Motor neuron (in vitro differentiated cells): ENCODE results near the gene ADGRG6. TPM values are rescaled to one million over a fixed set of nuclear protein-coding genes. Genes with fewer than 3 reads are reported as not detected.
A peak's percentile ranks its signal among the peaks of the same experiment; 100 is the strongest.
"Not testable (repeated sequence)": the region's sequence is repeated elsewhere in the genome, so short reads cannot be mapped to it uniquely, and the experiment has no call there.

Experiments
- ATAC-seq, 8 experiments: fragments of 200-7000 bp; cut with Tn5 transposase; replicated peaks in 6 of 8; 2 replicates each; pipeline ENCODE4 v1.8.0; 2021; ENCODE audit warnings: mild to moderate bottlenecking in 8 of 8, moderate library complexity in 8 of 8
- H3K27ac ChIP-seq, 2 donors: fragments of 250-450 bp; sonication (Bioruptor Pico); 2 replicates each; pipeline ENCODE4 v1.9.0; 2021; ENCODE audit warnings: antibody characterized with exemption in 2 of 2, mild to moderate bottlenecking in 2 of 2, moderate library complexity in 1 of 2
- H3K4me1 ChIP-seq, 2 donors: fragments of 250-450 bp; sonication (Bioruptor Pico); replicated peaks in 1 of 2; 2 replicates each; pipeline ENCODE4 v1.6.1; 2021; ENCODE audit warnings: antibody characterized with exemption in 2 of 2, mild to moderate bottlenecking in 2 of 2, moderate library complexity in 1 of 2
- H3K4me3 ChIP-seq, 5 donors: fragments of 250-450 bp; sonication (Bioruptor Pico); 2 replicates each; pipeline ENCODE4 v1.9.0; 2021; ENCODE audit warnings: antibody characterized with exemption in 5 of 5, mild to moderate bottlenecking in 5 of 5, moderate library complexity in 4 of 5
- WGBS, 10 experiments: fragments of 450-650 bp; shearing (Covaris generic); methylation state at CpG; one replicate each; pipeline ENCODE4 v1.0.0; 2022; 5-methylcytosine and 5-hydroxymethylcytosine counted together
- in situ Hi-C, 9 experiments: fragments of 400-800 bp; cut with MboI; loops; one replicate each; pipeline ENCODE4 v1.15.0; 2021; ENCODE audit warnings: low sequenced_read_pairs in 9 of 9, low pct_unique_long_range_greater_than_20kb in 2 of 9; ENCODE audit not compliant: unreplicated experiment in 9 of 9
- total RNA-seq, 8 experiments: library from RNA; unstranded; fragments of 300-600 nt; gene quantifications; 2 replicates each; pipeline versions ENCODE4 v1.2.3 to v1.2.4, GENCODE V29; 2022

ADGRG6 gene
- total RNA-seq, 8 experiments from 2014 or later: 0.07 to 0.71 (median 0.53) TPM

GRCh38 chr6:142346166-142346565 is 44.4 kb downstream of the ADGRG6 start:
- H3K27ac ChIP-seq, H3K4me3 ChIP-seq, ATAC-seq, in situ Hi-C loops, H3K4me1 ChIP-seq: not testable (repeated sequence)
- 33 to 100% (median 77%) methylated on average over 1 to 3 of the region's 3 CpGs for WGBS, 10 experiments

GRCh38 chr6:142349215-142349823 is 47.5 kb downstream of the ADGRG6 start:
- H3K27ac ChIP-seq: no peak overlapping the region
- H3K4me3 ChIP-seq: no peak overlapping the region
- no peak for ATAC-seq
- WGBS, 10 experiments: 80 to 100% (median 100%) methylated on average over 1 to 2 of the region's 3 CpGs; no CpG with 5 or more reads in 5 of the 10 experiments
- in situ Hi-C loops: no loop called here
- H3K4me1 ChIP-seq: no peaks in the 10 kb centered on the region

- Histone ChIP-seq H3K4me1 (no peaks in the 10 kb centered on the region), H3K27ac (no peak overlapping the region), H3K4me3 (no peak overlapping the region)
- WGBS, 10 experiments: 56 to 100% (median 100%) methylated on average over 1 of the region's 1 CpG; no CpG with 5 or more reads in 2 of the 10 experiments
- no peak for ATAC-seq
- in situ Hi-C loops: no loop called here
Measured at GRCh38 chr6:142350309-142350708, 48.5 kb downstream of the ADGRG6 start.

GRCh38 chr6:142353690-142354089 is 51.9 kb downstream of the ADGRG6 start:
- no peak for ATAC-seq
- in situ Hi-C loops: no loop called here

GRCh38 chr6:142354650-142355049 is 52.8 kb downstream of the ADGRG6 start:
- Histone ChIP-seq H3K27ac (no peak overlapping the region), H3K4me1 (no peaks in the 10 kb centered on the region), H3K4me3 (no peak overlapping the region)
- in situ Hi-C loops: no loop called here
- no peak for ATAC-seq
- WGBS, 10 experiments: 82 to 100% (median 93%) methylated on average over 2 to 3 of the region's 3 CpGs

More at GRCh38 chr6:142353690-142354089, 51.9 kb downstream of the ADGRG6 start:
- 50 to 96% (median 84%) methylated on average over 1 to 2 of the region's 2 CpGs; no CpG with 5 or more reads in 1 of the 10 experiments for WGBS, 10 experiments
- Histone ChIP-seq H3K4me1 (no peaks in the 10 kb centered on the region), H3K4me3 (no peak overlapping the region), H3K27ac (no peak overlapping the region)

- in situ Hi-C loops: no loop called here
- WGBS, 10 experiments: 45 to 86% (median 65%) methylated on average over 1 to 4 of the region's 7 CpGs
Measured at GRCh38 chr6:142355520-142356174, 53.8 kb downstream of the ADGRG6 start.

GRCh38 chr6:142356201-142356883 is 54.5 kb downstream of the ADGRG6 start:
- ATAC-seq: peak in 2 of 8 experiments; percentile 18 to 46
- in situ Hi-C loops: no loop called here
- Histone ChIP-seq H3K4me1 (no peaks in the 10 kb centered on the region), H3K27ac (no peak overlapping the region), H3K4me3 (no peak overlapping the region)
- WGBS, 10 experiments: 7 to 100% (median 90%) methylated on average over 1 to 5 of the region's 5 CpGs

More at GRCh38 chr6:142355520-142356174, 53.8 kb downstream of the ADGRG6 start:
- no peak overlapping the region for H3K4me3 ChIP-seq
- no peak overlapping the region for H3K27ac ChIP-seq
- H3K4me1 ChIP-seq: no peaks in the 10 kb centered on the region
- ATAC-seq: no peak

- in situ Hi-C loops: no loop called here
- ATAC-seq: no peak
- WGBS, 10 experiments: 33 to 100% (median 96%) methylated on average over 1 of the region's 1 CpG
- Histone ChIP-seq H3K4me3 (no peak overlapping the region), H3K27ac (no peak overlapping the region), H3K4me1 (no peaks in the 10 kb centered on the region)
Measured at GRCh38 chr6:142356884-142357225, 55.0 kb downstream of the ADGRG6 start.

GRCh38 chr6:142357879-142358278 is 56.1 kb downstream of the ADGRG6 start:
- ATAC-seq: no peak
- in situ Hi-C loops: no loop called here
- Histone ChIP-seq H3K27ac (no peak overlapping the region), H3K4me1 (no peaks in the 10 kb centered on the region), H3K4me3 (no peak overlapping the region)

- in situ Hi-C loops: no loop called here
- H3K27ac ChIP-seq: no peak overlapping the region
- WGBS, 10 experiments: 60 to 100% (median 89%) methylated on average over 1 to 2 of the region's 2 CpGs
- H3K4me1 ChIP-seq: no peaks in the 10 kb centered on the region
- no peak for ATAC-seq
- H3K4me3 ChIP-seq: no peak overlapping the region
Measured at GRCh38 chr6:142359271-142359960, 57.6 kb downstream of the ADGRG6 start.

- H3K4me3 ChIP-seq: no peak overlapping the region
- no peak overlapping the region for H3K27ac ChIP-seq
- H3K4me1 ChIP-seq: no peaks in the 10 kb centered on the region
- WGBS, 10 experiments: 77 to 100% (median 87%) methylated on average over 1 to 5 of the region's 5 CpGs; no CpG with 5 or more reads in 2 of the 10 experiments
- ATAC-seq: peak in 2 of 8 experiments; percentile 3 to 6
- in situ Hi-C loops: no loop called here
Measured at GRCh38 chr6:142361345-142361744, 59.5 kb downstream of the ADGRG6 start.

GRCh38 chr6:142361779-142362750 is 60.3 kb downstream of the ADGRG6 start:
- in situ Hi-C loops: no loop called here
- 24 to 83% (median 63%) methylated on average over 3 to 8 of the region's 8 CpGs for WGBS, 10 experiments
- peak in 3 of 8 experiments; percentile 96 to 99 (median 97) for ATAC-seq

More at GRCh38 chr6:142361779-142362750, 60.3 kb downstream of the ADGRG6 start:
- no peaks in the 10 kb centered on the region for H3K4me1 ChIP-seq
- no peak overlapping the region for H3K4me3 ChIP-seq
- no peak overlapping the region for H3K27ac ChIP-seq
